ENCODE results near the gene ZFYVE28.
A peak's percentile ranks its signal among the peaks of the same experiment; 100 is the strongest.

The ZFYVE28 gene

GRCh38 chr4:2267320-2267811 lies 151.1 kb downstream of the ZFYVE28 start:
- DNase-seq: no peak

- no peak for DNase-seq
Measured at GRCh38 chr4:2266821-2267220, 151.6 kb downstream of the ZFYVE28 start.

GRCh38 chr4:2266181-2266580 lies 152.3 kb downstream of the ZFYVE28 start:
- no peak for DNase-seq

GRCh38 chr4:2265113-2266110 lies 153.0 kb downstream of the ZFYVE28 start:
- no peak for DNase-seq

- DNase-seq: no peak
Measured at GRCh38 chr4:2264481-2265041, 153.9 kb downstream of the ZFYVE28 start.

GRCh38 chr4:2263926-2264321 lies 154.5 kb downstream of the ZFYVE28 start:
- no peak for DNase-seq

GRCh38 chr4:2262944-2263250 lies 155.5 kb downstream of the ZFYVE28 start:
- DNase-seq: no peak

GRCh38 chr4:2262145-2262943 lies 156.1 kb downstream of the ZFYVE28 start:
- DNase-seq: peak; percentile 100

- DNase-seq: no peak
Measured at GRCh38 chr4:2261853-2262144, 156.6 kb downstream of the ZFYVE28 start, which contains the start of gene MXD4. MXD4 (minus strand) TSS chr4:2262109; CDS start chr4:2261980, 129 bp downstream.

- DNase-seq: peak; percentile 56
Measured at GRCh38 chr4:2261110-2261852, 157.2 kb downstream of the ZFYVE28 start.

- no peak for DNase-seq
Measured at GRCh38 chr4:2260344-2261109, 157.9 kb downstream of the ZFYVE28 start.

GRCh38 chr4:2259541-2260343 lies 158.7 kb downstream of the ZFYVE28 start:
- no peak for DNase-seq

- no peak for DNase-seq
Measured at GRCh38 chr4:2259036-2259540, 159.4 kb downstream of the ZFYVE28 start.

- no peak for DNase-seq
Measured at GRCh38 chr4:2258091-2259035, 160.1 kb downstream of the ZFYVE28 start.

- DNase-seq: no peak
Measured at GRCh38 chr4:2257361-2258081, 160.9 kb downstream of the ZFYVE28 start.

- DNase-seq: no peak
Measured at GRCh38 chr4:2256781-2257191, 161.7 kb downstream of the ZFYVE28 start.

GRCh38 chr4:2256156-2256731 lies 162.2 kb downstream of the ZFYVE28 start:
- DNase-seq: no peak

- DNase-seq: no peak
Measured at GRCh38 chr4:2255501-2256155, 162.8 kb downstream of the ZFYVE28 start.
